ENCODE results near the gene DCXR. TPM values are rescaled to one million over a fixed set of nuclear protein-coding genes. Genes with fewer than 3 reads are reported as not detected.

Gene DCXR
- total RNA-seq, 1 experiment from 2014 or later = 75.1 TPM

DNA sequence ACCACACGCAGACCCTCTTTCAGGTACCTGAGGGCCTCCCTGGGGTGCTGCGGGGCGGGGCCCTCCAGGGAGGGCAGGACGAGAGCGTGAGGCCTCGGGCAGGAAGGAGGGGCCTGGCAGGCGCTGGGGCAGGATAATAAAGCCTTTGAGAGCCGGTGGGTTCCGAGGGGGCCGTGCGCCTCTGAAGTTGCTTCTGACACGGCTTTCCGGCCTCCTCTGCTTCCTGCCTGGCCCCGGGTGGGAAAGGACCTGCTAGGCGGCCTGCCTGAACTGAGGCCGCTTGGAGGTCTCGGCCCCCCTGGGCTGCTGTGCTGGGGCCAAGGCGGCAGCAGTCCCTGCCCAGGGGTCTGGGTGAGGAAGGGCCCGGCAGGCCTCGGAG, 25.2 kb downstream of the DCXR start:
- no peak for DNase-seq (ENCODE audit: low read depth)

DNA sequence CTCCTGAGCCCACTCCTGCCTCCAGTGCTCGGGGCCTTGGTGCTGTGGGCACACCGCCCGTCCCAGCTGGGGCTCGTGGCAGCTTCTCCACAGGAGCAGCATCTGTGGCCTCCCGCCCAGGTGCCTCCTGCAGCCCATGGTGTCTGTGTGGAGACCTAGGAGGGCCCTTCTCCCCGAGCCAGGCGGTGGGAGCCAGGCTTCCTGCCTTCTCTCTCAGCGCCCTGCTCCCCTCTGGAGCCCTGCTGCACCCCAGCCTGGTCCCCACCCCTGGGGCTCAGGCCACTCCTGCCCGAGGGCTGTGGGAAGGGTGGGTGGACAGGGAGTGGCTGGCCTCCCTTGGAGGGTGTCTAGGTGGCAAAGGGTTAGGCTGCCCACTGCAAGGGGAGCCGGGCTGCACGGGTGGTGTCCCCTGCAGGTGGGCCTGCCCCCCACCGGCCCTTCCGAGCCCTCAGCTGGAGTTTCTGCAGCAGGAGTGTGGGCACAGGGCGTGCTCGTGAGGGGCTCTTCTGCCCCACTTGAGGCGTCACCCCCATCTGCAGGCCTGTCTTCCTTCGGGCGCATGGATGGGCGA, 25.8 kb downstream of the DCXR start:
- no peak for DNase-seq (ENCODE audit: low read depth)

DNA sequence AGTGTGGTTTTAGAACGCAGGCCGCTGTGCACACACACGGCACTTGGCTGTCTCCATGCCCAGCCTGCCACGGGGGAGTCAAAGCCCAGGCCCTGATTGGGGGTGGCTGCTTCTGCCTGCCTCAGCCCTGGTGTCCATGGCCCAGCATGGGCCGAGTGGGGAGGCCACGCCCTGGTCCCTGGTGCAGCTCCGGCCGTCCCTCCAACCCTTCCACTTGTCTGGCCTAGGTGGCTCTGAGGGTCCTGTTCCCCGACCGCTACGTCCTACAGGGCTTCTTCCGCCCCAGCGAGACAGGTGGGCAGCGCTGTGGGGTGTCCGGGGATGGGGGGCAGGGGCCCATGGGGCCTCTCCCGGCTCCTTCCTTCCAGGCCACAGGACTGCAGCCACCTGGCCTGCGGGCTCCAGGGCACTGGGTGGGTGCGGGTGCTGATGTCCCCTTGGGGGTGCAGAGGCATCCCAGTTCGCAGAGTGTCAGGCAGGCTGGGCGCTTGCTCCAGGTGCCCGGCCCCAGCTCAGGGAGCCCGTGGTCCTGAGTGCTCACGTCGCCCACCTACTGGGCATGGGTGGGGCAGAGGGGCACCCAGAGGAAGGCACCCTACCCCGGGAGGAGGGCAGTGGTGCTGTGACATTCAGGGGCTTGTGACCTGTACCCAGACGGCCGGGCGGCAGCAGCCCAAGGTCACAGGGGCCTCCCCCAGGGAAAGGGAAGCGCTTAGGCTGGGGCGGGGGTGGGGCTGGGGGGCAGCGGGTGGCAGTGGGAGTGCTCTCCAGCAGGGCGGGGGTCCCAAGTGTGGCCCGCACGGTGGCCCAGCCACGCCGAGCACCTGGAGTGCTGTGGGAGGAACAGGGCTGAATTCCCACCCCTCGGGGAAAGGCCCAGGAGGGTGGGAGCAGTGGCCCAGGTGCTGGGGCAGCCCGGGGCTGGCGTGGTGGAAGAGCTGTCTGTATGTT, 26.6 kb downstream of the DCXR start:
- DNase-seq (ENCODE audit: low read depth) = no peak

DNA sequence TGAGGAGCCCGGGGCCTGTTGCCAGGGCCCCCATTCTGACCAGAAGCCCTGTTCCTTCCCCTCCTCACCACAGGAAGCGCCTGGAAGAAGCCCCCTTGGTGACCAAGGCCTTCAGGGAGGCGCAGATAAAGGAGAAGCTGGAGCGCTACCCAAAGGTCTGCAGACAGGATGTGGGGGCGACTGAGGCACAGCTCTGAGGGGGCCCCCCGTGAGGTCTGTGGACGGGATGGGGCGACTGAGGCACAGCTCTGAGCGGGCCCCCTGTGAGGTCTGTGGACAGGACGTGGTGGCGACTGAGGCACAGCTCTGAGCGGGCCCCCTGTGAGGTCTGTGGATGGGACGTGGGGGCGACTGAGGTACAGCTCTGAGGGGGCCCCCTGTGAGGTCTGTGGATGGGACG, 28.1 kb downstream of the DCXR start:
- DNase-seq (ENCODE audit: low read depth) = no peak

DNA sequence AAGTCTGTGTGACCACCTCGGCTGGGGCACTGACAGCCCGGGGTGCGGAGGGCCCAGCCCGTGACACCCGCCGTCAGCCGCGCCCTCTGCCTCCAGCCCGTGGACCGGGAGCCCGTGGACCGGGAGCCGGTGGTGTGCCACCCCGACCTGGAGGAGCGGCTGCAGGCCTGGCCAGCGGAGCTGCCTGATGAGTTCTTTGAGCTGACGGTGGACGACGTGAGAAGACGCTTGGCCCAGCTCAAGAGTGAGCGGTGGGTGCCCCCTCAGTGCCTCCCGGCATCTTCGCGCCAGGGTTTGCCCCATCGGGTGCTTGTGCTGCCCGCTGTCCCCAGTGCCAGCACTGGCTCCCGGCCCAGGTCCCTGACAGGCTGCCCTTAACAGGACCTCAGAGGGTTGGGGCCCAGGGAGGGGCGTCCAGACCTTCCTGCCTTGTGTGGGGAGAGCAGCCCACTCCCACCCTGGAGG, 28.5 kb downstream of the DCXR start:
- no peak for DNase-seq (ENCODE audit: low read depth)

DNA sequence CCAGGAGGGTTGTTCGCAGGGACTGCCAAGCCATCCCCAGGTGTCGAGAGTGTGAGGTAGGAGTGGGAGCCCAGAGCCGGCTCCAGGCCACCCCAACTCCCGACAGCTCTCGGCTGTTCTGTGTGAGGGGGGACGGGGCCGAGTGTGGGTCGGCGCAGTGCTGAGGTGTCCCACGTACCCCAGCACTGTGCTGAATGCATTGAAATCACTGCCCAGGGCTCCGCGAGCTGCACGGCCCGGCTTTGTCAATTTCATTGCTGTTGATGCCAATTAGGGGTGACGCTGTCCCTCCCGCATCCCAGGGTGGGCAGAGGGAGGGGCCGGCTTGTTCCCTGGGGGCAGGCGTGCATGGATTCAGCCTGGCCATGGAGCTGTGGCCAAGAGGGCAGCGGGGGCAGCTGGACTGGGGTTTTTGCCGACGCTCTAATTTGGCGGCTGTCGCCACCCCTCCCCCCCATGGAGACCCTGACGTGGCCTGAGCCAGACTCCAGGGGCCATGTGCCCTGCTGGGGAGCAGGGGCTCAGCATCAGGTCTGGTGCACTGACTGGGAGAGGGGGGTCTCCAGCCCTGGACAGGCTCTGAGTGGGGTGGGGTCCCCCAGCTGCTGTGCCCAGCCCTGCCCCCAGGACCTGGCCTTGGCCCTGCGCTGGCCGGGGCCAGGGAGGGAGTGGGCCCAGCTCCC, 29.1 kb downstream of the DCXR start:
- no peak for DNase-seq (ENCODE audit: low read depth)

DNA sequence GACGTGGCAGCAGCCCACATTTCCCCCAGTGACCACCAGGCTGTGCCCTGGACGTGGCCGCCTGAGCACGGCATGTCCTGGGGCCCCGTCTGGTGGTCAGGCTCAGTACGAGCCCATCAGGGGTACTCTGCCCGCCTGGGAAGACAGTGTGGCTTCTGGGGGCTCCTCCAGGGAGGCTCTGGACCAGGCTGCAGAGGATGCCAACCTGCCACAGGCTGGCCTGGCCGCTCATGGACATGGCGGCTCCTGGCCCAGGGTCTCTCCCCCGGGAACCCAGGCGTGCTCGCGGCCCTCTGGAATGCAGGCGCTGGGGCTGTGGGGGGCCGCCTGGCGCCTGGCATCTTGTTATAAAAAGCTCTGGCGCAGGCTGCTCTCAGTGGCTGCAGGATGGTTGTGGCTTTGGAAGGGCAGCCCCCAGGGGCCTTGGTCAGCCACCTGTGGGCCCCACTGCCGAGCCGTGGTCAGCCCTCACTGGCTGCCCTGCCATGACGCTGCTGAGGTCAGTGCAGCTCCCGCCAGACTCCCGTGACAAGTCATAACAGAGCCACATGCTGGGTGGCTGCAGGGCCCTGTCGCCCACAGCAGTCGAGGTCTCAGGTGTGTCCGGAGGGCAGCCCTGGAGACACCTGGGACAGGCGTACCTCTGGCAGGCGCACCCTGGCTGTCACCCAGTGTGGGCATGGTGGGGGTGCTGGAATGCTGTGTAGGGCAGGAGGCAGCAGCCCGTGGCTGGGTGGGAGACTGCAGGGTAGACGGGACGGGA, 29.8 kb downstream of the DCXR start:
- no peak for DNase-seq (ENCODE audit: low read depth)

DNA sequence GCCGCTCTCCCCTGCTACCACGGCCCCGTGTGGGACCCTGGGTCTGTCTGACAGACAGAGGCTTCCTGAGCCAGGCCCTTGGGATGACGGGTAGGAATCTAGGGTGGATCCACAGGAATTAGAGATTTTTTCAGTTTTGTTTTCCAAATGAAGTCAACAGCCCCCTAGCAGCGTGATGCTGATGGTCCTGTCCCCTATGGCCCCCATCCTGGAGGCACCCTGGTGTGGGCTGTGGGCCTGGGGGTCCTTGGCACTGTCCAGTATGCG, 30.3 kb downstream of the DCXR start:
- DNase-seq (ENCODE audit: low read depth) = no peak

DNA sequence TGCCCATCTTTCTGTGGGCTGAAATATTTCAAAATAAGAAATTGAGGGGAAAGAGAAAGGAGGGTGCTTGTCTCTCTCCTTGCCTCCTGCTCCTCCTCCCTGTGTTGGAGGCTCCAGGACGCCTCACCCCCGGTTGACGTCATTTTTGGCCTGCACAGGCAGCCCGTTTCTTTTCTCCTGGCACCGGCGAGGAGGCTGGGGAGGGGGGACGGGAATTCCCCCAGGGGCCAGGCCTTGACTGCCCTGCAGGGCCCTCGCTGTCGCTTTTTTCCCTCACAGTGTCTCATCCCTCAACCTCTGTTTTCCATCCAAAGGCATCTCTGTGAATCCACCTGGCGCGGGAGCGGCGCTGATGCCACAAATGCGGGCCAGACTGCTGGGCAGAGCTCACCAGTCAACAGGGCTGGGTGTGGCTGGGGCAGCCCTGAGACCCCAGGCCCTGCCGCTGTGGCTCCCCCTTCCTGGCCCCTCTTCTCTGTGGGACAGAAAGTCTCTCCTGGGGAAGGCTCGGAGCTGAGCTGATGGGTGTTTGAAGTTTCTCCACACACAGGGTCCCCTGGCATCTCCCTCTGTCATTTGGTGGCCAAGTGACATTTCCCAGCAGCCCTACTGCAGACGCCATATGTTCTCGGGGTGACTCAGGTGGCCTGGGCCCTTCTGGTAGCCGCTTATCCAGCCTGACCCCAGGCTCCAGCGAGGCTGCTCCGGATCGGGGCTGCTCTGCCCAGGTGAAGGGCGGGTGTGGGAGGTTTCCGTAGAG, 30.8 kb downstream of the DCXR start:
- no peak for DNase-seq (ENCODE audit: low read depth)

DNA sequence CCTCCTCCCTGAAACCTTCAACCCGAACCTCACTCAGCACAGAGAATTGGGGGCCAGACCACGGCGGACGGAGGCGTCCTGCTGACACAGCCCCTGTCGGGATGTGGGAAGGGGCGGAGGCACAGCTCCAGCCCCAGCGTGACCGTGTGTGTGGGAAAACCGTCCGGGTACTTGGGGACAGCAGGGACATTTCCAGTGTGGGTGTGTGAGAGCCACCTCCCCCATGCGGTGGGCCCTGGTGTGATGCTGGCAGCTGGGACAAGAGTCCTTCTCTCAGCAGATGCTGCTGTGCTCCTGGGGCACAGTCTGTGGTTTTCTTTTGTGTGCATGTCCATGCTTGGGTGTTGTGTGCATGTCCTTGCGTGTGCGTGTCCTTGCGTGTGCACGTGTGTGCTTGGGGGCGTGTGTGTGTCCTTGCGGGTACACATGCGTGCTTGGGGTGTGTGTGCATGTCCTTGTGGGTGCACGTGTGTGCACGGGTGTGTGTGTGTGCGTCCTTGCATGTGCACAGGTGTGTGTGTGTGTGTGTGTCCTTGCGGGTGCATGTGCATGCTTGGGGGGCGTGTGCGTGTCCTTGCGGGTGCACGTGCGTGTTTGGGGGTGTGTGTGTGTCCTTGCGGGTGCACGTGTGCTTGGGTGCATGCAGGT, 31.7 kb downstream of the DCXR start:
- no peak for DNase-seq (ENCODE audit: low read depth)

DNA sequence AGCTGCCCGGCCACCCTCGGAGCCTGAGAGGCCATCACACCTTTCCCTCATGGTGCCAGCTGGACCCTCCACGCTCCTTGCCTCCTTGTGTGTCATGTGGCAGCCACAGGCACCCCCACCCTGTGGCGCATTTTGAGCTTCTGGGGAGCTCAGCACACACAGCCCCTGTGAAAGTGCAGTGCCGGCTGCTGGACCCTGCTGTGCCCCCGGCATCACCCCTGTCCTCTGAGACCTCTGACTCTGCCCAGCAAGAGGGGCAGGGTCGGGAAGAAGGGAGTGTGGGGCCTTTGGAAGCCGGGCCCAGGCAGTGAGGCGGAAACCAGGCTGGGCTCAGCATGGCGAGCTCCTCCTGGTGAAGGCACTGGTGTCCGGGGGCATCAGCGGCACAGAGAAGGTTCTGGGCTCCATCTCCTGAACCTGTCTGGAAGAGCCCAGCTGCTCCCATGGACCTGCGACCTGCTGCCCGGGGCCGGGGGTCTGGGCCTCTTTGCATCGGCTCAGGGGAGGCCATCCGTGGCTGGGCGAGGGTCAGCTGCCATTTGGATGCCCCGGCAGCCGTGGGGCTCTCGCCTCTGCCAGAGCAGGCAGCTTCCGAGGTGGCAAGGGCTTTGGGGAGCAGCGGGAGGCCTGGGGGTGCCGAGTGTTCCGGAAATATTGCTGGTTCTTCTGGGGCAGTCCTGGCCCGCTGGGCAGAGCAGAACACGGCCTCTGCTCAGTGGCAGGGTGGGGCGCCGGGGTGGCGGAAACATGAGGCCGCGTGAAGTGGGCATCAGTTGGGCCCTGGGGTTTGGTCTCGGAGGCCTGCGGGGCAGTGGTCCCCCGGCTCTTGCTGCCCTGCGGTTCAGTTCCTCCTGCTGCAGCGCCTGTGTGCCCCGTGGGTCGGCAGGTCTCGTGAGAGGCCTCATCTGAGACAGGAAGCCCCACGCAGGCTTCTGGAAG, 32.7 kb downstream of the DCXR start:
- DNase-seq (ENCODE audit: low read depth) = no peak

DNA sequence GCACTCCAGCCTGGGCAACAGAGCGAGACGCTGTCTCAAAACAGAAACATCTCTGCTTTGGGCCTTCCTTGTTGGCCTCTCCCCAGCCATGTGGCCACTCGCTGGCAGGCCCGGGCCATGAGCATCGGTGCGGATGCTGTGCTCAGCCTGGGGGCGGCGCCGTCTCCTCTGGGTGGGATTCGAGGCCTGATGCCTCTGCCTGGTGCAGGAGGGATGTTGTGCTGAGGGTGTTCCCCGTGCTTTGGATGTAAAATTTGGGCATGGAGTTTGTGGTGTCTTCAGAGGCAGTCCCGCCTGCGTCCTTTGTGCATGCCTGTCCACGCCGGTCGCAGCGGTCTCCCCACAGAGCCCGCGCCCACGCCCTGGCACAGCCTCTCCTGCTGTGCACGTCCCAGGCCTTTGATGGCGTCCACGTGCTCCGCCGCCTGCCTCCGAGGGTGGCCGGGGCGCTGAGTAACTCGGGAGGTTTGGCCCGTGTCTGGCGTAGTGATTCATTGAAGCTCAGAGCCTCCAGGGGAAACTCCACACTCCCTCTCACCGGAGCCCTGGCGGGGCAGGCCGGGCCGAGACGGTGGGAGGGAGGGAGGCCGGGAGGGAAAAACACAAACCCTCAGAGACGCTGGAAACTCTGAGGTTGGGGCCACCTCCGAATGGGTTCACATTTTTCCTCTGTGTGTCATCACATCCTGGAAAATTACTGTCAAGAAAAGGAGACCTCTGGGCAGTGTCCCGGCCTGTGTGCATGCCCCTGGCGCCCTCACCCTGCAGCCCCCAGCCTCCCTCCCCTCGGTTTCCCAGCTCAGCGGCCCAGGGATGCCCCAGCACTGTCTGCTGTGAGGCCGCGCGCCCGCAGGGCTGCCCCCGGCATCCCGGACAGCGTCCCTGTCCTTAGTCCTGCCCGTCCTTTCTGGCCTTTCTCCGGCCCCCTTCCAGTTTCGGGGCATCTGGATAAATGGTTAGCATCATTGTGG, 33.8 kb downstream of the DCXR start:
- peak; percentile 98 for DNase-seq (ENCODE audit: low read depth)

DNA sequence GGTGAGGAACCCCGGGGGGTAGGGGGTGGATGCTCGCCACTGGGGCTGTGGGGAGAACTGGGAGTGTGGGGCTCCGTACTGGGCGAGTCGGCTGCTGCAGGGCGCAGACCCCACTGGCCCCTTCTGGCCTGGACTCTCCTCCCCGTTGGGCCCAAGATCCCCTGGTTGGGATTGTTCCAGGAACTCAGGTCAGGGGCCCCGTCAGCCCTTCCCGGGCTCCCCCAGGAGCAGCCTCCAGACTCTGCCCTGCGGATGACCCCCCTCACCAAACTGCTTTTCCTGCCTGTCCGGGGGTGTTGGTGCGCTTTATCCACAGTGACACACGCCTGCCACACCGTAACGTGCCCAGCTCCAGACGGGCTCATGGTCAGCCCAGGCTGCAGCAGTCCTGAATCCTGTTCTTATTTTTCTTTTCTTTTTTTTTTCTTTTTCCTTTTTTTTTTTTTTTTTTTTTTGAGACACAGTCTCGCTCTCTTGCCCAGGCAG, 35.9 kb downstream of the DCXR start:
- DNase-seq (ENCODE audit: low read depth) = no peak

DNA sequence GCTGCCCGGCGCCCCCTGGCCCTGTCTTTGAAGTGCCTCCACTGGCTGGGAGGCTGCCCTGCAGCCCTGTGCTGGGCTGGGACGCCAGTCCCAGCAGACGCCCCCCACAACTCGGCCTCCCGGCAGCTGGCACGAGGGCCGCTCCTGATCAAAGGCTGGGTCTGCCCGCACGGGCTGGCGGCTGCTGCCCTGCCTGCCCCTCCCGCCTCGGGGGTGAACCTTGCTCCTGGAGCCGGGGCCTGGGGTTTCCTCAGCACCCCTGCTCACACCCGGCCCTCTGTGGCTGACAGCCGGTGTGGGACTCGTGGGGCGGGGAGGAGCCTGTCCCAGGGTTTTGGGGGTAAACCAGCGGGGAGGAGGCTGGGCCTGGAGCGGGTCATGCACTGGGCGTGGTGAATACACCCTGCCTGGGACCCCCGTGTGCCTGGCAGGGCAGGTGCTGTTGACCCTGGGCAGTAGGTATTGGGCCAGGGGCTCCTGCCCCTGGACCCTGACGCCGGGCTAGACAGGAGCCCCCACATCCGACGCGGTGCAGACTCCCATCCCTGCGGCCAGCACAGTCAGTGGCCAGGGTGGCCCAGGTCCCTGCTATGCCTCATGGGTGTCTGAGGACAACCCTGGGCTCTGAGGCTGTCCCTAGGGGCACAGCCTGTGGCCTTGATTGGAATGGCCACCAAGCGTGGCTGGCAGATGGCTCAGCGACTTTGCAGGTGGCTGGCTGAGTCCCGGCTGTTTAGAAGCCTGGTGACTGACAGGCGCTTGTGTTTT, 36.5 kb downstream of the DCXR start:
- DNase-seq (ENCODE audit: low read depth) = no peak

DNA sequence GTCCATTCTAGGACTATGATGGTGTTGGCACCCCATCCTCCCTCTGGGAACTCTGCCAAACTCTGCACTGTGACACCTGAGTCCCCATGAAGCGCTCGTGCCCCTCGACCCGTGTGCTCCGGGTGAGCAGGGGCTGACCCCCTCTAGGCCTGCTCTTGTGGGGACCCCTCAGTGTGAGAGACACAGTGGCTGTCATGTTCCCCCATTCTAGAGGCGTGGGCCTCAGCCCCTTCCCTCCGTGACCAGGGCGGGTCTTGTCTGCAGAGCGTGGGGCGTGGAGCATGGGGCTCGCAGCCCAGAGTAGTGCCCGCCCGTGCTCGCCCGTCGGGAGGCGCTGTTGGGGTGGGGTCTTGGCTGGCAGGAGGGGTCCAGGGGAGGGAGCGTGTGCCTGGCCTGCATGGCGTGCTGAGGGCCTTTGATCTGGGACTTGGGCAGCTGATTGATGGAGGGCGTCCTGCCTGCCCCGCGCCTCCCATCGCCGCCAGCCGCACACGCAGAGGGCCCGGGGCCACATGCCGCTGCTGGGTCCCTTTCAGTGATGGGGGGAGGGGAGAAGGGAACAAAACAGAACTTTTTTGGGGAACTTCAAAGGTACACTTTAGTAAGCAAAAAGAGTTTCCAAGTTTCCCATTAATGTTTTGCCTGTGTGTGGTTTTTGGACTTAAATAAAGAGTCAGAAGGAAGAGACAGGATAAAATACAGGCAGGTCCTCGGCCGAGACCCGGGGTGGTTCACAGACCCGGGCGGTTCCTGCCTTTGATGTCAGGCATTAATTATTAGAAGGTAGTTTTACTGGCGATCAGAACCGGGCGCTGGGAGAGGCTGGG, 37.3 kb downstream of the DCXR start:
- no peak for DNase-seq (ENCODE audit: low read depth)

DNA sequence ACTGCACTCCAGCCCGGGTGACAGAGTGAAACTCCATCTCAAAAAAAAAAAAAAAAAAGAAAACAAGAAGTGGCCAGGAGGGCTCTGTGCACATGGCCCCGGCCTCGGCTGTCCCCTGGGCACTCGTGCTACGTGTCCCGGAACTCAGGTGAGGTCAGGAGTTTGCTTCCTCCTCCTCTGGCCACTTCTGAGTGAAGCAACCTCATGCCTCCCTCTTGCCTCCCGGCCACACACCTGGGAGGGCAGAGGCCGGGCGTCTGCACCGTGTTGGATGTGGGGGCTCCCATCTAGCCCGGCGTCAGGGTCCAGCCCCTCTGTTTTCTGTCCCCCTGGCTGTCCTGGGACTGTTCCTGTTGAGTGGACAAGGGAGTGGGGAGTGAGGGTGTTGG, 37.9 kb downstream of the DCXR start:
- DNase-seq (ENCODE audit: low read depth) = no peak

Data from HT1080 (cell line).